Dedifferentiated amniotic fluid mesenchymal stem cell (primary cell): Measurements from ENCODE around the gene DPH2.

Experiments
- DNase-seq: peaks from one replicate; pipeline ENCODE4 v3.0.0-alpha.2; 2016; ENCODE audit errors: extremely low spot score

Gene DPH2

DNA sequence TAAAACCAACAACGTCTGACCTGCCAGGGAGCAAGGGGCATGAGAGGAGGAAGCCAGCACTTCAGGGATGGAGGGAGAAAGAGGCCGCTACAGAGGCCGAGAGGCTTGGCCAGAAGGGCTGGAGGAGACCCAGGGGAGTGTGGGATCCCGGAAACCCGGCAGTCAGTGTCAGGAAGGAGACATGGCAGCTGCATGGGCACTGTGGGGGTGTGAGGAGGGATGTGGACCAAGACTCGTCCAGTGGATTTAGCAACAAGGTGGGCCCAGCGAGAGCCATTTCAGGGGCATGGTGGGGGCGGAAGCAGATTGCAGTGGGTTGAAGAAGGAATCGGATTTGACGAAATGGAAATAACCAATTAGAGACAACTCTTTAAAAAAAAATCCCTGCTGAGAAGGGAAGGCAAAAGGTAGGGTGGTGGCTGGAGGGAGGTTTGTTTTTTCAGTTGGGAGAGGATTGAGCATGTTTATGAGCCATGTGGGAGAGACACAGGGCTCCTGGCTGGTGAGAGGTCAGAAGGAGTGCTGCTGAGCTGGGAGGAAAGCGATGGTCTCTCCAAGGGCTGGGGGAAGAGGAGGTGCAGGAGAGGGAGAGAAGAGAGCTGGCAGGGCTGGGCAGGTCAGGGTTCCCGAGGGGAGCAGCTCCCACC lies 13.6 kb downstream of the DPH2 start:
- DNase-seq: no peak

DNA sequence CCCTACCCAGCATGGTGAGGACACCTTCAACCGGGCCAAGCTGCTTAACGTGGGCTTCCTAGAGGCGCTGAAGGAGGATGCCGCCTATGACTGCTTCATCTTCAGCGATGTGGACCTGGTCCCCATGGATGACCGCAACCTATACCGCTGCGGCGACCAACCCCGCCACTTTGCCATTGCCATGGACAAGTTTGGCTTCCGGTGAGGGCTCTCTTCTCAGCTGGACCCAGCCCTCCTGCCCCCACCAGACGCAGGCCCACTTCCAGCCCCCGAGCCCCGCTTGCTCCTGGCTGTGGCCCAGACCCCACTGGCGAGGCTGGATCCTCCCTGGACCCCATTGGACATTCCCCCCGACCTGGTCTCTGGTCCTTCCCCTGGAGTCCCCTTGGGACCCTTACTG lies 15.0 kb downstream of the DPH2 start:
- no peak for DNase-seq

DNA sequence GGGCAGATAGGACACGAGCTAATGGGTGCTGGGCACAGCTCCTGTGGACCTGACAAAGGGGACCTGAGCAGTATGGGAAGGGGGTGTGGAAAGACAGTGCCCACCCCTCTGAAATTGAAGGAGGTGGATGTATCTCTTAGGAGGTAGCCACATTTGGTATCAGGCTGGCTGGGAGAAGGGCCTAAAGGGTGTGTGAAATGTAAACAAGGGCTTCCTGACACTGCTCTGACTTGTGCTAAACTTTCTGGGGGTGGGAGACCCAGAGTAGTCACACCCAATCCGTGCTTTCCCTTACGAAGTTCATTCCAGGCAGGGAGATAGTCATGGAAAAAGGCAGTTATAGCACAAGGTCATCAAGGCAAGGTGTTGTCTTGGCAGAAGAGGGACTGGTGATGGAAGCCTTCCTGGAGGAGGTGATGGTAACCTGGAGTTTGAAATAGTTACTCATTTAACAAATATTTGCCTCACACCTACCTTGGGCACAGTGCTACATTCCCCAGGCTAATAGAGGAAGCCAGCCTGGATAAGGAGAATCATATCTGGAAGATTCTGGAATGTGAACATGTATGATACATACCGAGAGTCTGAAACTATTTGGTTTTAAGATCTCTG lies 16.3 kb downstream of the DPH2 start:
- no peak for DNase-seq

DNA sequence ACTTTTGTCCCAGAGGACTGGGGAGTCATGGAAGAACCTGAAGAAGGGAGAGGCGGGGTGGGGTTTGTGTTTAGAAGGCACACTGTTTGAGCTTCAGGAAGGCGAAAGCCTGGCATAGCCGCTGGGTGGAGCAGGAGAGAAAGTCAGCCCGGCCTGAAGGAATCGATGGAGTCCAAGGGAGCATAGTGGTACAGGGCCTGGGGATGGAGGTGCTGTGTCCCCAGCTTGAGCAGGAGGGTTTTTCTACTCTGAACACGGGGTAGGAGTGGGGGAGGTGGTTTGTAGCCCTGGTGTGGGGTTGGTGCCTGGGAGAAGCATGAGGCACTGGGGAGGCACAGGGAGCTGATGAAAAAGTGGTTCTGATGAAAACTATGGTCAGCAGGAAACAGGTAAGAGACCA lies 16.9 kb downstream of the DPH2 start:
- no peak for DNase-seq

DNA sequence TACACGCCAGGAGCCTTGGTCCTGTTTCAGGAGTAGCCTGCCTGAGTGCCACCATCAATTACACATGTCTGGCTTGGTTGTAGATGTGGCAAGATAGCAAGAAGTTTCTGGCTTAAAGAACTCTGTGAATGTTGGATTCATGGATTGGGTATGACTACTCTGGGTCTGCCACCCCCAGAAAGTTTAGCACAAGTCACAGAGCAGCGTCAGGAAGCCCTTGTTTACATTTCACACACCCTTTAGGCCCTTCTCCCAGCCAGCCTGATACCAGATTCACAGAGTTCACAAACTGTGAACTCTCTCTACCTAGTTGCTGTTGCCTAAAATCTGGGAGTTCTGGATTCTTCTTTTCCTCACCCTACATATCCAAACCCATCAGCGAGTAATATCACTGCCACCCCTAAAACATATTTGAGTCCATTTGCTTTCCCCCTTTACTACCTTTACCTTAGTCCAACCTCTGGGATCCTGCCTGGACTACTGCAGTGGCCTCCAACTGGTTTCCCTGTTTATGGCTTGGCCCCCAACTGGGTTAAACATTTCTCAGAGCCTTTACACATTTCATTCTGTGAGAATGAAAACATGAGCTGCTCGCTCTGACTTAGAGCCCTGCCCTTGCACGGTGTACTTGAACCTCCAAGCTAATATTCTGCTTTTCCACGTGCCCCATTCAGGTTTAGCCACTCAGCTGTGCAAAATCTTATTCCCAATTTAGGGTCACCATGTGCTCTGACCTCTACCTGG lies 17.5 kb downstream of the DPH2 start:
- no peak for DNase-seq

DNA sequence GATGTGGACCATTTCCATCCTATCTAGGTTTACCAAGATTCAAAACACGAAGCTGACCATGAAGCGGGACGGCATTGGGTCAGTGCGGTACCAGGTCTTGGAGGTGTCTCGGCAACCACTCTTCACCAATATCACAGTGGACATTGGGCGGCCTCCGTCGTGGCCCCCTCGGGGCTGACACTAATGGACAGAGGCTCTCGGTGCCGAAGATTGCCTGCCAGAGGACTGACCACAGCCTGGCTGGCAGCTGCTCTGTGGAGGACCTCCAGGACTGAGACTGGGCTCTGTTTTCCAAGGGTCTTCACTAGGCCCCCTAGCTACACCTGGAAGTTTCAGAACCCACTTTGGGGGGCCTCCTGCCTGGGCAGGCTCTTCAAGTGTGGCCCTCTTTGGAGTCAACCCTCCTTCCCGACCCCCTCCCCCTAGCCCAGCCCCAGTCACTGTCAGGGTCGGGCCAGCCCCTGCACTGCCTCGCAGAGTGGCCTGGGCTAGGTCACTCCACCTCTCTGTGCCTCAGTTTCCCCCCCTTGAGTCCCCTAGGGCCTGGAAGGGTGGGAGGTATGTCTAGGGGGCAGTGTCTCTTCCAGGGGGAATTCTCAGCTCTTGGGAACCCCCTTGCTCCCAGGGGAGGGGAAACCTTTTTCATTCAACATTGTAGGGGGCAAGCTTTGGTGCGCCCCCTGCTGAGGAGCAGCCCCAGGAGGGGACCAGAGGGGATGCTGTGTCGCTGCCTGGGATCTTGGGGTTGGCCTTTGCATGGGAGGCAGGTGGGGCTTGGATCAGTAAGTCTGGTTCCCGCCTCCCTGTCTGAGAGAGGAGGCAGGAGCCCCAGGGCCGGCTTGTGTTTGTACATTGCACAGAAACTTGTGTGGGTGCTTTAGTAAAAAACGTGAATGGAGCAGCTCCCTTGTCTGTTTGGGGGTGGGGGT lies 20.7 kb downstream of the DPH2 start:
- no peak for DNase-seq

DNA sequence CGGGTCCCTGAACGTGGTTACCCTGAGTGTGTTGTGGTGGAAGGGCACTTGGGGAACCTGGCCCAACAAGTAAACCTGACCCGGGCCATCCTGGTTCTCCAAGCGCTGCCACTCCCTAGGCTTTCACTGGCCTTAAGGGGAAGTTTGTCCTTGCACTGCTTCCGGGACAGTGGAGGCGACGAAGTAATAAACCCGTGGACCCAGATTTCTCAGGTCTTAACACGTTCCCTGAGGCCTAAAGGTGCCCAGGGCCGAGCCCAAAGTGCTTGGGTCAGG lies 21.3 kb downstream of the DPH2 start:
- DNase-seq: no peak

DNA sequence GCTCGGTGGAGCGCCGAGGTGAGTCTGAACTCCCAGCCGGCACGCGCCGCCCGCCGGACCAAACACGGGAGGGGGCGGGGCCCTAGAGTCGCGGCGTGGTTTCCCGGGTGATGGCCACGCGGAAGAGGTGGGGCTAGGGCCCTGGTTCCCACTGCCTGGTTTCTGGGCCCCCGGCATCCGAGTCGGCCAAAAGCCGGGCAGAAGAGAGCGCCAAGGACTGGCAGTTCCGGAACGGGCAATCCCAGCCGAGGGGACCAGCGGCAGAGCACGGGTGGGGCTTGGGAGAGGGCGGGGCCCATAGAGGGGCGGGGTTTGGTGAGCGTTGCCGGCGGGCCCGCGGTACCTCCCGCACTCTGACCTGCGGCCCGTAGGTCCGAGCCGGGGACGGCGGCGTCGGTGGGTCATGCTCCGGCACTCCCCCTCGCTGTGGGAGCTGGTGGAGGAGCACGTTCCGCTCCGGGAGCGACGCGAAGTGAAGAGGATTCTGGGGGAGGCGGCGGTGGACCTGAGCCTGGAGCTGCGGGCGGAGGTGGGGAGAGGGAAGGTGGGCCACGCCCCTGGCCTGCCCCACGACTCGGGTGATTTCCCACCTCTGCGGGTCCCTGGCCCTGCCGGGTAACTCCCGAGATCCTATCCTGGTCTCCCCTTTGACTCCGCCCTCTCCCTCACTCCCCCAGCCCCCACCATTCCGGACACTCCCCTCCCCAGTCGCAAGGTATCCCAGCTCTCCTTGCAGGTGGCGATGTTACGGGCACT lies 21.8 kb downstream of the DPH2 start, which contains the start of gene CCDC24:
CCDC24 (plus strand) TSS at position 124 of the 756 bp plus-strand sequence; CDS start at position 404, 280 bp downstream.
- DNase-seq: peak; percentile 77

DNA sequence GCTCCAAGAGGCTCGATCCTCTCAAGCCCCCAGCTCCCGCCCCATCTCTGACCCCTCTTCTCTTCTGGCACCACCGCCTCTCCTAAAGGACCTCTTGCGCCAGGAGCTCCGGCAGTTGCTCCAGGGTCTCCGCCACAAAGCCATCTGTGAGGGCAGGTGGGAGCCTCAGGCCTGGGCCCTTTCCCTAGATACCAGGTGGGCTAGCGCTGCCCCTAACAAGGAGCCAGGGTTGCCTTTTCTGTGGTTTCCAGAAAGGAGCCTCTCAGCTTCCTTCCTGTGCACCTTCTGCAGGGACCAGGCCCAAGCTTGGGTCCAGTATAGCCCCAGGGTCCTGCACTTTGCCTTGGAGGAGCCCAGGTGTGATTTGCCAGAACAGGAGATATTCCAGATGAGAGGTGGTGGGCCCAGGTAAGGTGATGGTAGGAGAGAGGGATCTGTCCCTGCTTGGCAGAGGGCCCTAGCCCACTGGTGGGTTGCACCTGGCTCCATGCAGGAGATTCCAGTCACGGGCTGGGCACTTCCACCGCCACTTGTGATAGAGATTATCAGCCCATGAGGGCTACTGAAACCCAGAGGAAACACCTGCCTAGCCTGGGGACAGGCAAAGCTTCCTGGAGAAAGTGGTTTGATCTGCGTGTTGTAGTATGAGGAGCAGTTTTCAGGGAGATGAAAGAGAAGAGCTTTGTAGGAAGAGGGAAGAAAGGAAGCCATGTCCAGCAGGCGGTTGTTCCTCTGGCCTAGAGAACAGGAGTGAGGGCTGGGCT lies 22.6 kb downstream of the DPH2 start:
- DNase-seq: no peak

DNA sequence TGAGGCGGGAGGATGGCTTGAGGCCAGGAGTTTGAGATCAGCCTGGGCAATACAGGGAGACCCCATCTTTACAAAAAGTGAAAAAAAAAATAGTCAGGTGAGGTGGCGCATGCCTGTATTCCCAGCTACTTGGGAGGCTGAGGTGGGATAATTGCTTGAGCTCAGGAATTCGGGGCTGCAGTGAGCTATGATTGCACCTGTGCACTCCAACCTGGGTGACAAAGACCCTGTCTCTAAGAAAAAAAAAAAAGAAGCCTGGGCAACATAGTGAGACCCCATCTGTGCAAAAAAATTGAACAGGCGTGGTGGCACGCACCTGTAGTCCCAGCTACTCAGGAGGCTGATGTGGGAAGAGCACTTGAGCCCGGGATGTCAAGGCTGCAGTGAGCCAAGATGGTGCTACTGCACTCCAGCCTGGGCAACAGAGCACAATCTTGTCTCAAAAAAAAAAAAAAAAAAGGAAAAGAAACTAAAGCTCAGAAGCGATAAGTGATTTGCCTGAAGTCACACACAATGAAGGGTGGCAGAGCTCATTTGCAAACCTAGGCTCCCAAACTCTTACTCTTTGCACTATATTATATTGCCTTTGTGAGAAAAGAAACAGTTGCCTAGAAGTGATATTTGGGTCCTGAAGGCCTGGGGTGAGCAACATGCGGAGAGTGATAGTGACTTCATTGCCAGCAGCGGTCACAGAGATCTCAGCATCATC lies 23.6 kb downstream of the DPH2 start:
- no peak for DNase-seq

DNA sequence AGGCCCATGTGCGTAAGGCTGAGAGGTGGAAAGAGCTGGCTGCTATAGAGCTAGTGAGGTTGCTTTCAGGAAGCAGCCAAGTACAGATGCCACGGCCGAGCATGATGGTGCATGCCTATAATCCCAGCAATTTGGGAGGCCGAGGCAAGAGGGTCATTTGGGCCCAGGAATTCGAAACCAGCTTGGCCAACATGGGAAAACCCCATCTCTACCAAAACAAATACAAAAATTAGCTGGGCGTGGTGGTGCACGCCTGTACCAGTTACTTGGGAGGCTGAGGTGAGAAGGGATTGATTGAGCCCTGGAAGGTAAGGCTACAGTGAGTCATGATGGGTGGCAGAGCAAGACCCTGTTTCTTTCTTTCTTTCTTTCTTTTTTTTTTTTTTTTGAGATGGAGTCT lies 24.3 kb downstream of the DPH2 start:
- no peak for DNase-seq

DNA sequence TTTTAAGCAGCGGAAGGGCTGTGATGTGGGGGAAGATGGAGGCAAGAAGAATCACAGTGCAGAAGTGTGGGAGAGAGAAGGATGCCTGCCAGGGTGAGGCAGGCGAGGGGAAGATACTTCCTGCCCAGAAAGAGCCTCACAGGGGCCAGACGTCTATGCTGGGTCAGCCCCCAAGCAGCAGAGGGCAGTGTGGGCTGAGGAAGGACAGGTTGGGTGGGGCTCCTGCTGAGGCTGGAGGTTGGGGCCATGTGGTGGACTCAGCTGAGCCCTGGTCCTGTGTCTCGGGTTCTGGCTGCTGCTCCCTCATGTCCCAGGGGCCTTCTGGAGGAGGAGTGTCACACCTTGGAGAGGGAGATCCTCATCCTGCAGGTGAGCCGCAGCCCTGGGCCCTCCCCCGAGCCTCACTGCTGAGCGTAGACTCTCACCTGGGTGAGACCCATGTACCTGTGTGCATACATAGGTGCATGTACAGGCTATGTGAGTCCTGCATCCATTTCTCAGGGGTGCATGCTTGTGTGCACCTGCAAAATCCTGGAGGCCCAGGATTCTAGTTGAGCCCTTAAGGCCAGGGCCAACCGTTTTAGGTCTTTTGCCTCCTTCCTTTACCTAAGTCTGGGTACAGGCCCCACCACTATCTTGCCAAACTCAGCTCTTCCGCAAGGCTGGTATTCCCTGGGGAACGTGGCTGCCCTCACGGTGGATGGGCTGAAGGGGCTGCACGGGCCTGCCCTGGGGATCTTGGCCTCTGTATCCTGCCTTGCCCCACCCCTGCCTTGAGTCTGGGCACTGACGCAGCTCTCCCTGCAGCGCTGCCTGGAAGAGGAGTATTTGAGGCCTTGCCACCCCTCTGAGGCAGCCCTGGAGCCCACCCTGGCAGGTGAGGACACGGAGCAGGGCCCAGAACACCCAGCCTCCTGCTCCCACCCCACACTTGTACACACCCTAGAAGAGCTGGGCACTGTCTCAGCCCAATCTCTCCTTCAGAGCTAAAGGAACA lies 25.3 kb downstream of the DPH2 start:
- no peak for DNase-seq

DNA sequence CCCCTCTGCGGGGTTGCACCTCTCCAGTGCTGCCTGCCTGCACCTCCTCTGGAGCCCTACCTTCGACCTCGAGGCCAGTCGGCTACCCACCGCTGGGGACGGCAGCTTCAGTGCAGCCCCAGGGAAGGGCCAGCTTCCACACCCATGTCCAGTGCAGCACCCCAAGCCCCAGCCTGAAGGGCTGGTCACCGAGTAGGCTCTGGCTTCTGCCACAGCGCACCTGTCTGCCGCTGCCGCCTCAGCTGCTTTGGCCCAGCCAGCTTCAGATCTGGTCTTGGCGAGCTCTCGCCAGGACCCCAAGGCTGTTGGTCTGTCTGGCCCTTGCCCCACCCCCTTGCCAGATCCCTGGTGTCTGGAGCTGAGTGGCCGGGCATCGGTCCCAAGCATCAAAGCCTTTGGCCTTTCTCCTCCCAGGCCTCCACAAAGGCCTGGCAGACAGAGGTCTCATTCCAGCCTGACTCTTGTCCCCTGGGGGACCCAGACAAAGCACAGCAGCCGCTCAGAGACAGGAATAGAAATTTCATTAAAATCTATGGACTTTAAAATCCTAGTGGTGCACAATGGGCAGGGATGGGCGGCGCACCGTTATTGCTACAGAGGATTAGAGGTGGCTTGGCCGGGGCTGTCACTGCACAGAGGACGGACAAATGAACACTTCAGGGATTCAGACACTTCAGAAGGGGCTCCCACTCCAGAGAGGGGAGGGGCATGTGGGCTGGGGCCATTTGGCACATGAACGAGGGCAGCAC lies 26.3 kb downstream of the DPH2 start:
- DNase-seq: no peak

DNA sequence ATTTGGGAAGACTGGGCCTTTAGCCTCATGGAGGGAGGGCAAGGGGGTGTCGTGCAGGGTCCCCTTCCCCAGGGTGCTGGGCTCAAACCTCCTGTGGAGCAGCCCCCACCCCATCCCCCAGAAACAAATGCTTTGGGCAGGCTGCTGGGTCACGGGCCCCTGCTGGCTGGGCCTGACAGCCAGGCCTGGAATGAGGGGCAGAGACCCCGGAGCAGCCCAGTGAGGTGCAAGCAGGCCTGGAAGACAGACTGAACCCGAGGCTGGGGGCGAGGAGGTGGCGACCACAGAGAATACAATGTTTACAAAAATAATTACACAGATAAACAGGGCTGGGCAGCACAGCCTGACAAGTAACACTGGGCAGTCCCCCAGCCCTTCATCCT lies 26.9 kb downstream of the DPH2 start:
- no peak for DNase-seq

DNA sequence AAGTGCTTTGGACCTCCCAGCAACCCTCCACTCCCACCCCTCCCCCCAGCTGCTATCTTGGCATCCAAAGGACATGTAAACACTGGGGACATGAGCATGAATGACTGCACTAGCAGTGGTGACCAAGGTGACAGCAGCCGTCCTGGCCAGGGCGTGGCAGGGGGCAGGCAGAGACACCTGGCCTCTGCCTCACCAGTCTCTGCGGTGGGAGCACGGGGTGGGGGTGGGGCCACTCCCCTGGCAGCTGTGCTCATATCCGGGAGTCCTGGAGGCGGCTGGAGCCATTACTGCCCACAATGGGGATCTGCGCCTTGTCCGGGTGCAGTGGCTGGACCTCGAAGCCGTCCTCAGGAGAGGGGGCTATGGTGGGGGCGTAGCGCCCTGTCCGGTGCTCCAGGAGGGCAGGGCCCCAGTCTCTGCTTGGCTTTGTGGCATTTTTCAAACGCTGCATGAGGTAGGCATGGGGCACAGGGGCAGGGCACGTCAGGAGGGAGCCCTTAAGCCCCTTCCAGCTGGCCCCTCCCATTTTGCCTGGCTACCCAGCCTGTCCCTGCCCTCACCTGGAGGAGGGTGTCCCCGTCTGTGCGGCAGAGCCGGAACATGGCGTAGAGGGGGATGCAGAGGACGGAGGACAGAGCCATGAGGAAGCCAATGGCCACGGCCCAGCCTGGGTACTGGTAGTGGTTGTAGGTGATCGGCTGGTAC lies 27.6 kb downstream of the DPH2 start:
- no peak for DNase-seq

DNA sequence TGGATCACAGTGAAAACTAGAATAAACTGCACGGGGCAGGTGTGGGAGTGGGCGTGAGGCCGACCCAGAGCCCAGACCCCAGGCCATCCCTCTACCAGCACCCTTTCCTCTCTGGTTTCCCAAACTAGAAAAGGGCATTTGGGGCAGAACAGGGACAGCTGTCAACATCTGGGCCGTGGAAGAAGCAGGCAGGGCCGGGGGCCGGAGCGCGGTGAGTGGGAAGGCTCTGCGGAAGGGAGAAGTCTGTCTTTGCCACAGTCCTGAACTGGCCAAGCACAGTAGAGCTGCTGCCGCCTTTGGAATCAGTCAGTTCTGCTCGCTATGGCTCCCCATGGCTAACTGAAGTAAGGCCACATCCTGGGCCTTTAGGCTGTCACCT lies 28.2 kb downstream of the DPH2 start:
- DNase-seq: no peak

DNA sequence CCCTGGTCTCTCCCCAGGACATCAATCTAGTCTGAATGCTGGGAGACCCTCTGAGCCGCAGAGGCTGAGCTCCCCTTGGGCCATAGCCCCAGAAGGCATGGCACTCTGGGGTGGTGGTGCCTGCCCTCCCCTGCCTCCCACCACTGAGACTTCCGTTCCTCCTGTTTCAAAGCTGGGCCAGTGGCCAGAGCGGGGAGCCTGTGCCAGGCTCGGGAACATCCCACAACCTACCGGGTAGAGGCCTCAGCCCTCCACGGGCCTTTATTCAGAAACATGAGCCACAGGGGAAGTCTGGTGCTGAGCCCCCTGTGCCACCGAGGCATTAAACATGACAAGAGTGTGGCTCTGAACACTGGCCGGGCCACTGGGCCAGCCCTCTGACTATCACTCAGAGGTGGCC lies 29.6 kb downstream of the DPH2 start:
- DNase-seq: no peak
